Measurements from ENCODE around the gene NUAK1. TPM values are rescaled to one million over a fixed set of nuclear protein-coding genes. Genes with fewer than 3 reads are reported as not detected.
"Not testable (repeated sequence)": the region's sequence is repeated elsewhere in the genome, so short reads cannot be mapped to it uniquely, and the experiment has no call there.

NUAK1 gene
- total and polyA plus RNA-seq, 2 donors from 2014 or later, result 2.9 to 28.8 TPM

DNA sequence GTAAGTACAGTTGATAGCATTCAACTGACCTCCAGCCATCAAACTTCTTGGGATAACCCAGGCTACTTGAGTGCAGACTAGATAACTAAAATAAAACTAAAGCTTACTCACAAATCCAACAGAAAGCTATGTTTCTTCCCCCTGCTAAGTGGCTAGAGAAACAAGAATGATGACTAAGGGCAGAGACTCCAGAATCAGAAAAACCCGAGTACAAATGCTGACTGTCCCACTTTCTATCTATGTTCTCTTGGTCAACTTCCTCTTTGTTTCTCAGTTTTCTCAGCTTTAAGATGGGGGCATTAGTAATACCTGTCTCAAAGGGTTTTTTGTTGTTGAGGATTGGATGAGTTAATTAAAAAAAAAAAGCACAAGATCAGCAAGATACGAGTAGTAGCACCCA lies 6.1 kb upstream of the NUAK1 start:
- Histone ChIP-seq H3K4me3 (ENCODE audit: low read length in 3 of 3) (no peak overlapping the region), H3K36me3 (ENCODE audit: control insufficient read depth in 2 of 3, insufficient read depth in 3 of 3, low read length in 3 of 3) (no peaks in the 10 kb centered on the region), H3K9me3 (ENCODE audit: control insufficient read depth in 2 of 3, insufficient read depth in 1 of 3, low read length in 3 of 3) (no peaks in the 10 kb centered on the region), H3K27ac (ENCODE audit: low read depth in 2 of 2, low read length in 2 of 2) (no peak overlapping the region), H3K4me1 (ENCODE audit: control insufficient read depth in 2 of 3, insufficient read depth in 2 of 3, low read depth in 1 of 3, low read length in 3 of 3) (peaks cover 0 to 21% (median 12%) of the 10 kb centered on the region in 3 donors), H3K27me3 (ENCODE audit: control insufficient read depth, insufficient read depth, low read length) (no peaks in the 10 kb centered on the region), H3K9ac (ENCODE audit: low read length in 3 of 3) (no peak overlapping the region)
- intact Hi-C loops (cut with DNase I), result no loop called here
- TF ChIP-seq, protein P1, sequence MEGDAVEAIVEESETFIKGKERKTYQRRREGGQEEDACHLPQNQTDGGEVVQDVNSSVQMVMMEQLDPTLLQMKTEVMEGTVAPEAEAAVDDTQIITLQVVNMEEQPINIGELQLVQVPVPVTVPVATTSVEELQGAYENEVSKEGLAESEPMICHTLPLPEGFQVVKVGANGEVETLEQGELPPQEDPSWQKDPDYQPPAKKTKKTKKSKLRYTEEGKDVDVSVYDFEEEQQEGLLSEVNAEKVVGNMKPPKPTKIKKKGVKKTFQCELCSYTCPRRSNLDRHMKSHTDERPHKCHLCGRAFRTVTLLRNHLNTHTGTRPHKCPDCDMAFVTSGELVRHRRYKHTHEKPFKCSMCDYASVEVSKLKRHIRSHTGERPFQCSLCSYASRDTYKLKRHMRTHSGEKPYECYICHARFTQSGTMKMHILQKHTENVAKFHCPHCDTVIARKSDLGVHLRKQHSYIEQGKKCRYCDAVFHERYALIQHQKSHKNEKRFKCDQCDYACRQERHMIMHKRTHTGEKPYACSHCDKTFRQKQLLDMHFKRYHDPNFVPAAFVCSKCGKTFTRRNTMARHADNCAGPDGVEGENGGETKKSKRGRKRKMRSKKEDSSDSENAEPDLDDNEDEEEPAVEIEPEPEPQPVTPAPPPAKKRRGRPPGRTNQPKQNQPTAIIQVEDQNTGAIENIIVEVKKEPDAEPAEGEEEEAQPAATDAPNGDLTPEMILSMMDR (IDR thresholded peaks at IDR 0.05; ENCODE audit: borderline replicate concordance, extremely low read depth, insufficient read depth), result no peak
- DNase-seq, result no peak
- FAIRE-seq, result no peak

GRCh38 chr12:106142591-106143261 lies 4.0 kb upstream of the NUAK1 start:
- no peaks in the 10 kb centered on the region for H3K9me3 ChIP-seq (ENCODE audit: control insufficient read depth in 2 of 3, insufficient read depth in 1 of 3, low read length in 3 of 3)
- TF ChIP-seq, protein P1 (IDR thresholded peaks at IDR 0.05; ENCODE audit: borderline replicate concordance, extremely low read depth, insufficient read depth), result no peak
- no peaks in the 10 kb centered on the region for H3K27me3 ChIP-seq (ENCODE audit: control insufficient read depth, insufficient read depth, low read length)
- FAIRE-seq, result no peak
- intact Hi-C loops (cut with DNase I), result no loop called here
- H3K9ac ChIP-seq (ENCODE audit: low read length in 3 of 3), result no peak overlapping the region
- H3K36me3 ChIP-seq (ENCODE audit: control insufficient read depth in 2 of 3, insufficient read depth in 3 of 3, low read length in 3 of 3), result no peaks in the 10 kb centered on the region
- H3K4me1 ChIP-seq (ENCODE audit: control insufficient read depth in 2 of 3, insufficient read depth in 2 of 3, low read depth in 1 of 3, low read length in 3 of 3), result peaks cover 0 to 17% (median 9%) of the 10 kb centered on the region in 3 donors
- DNase-seq, result peak in 1 of 5 donors; percentile 2
- no peak overlapping the region for H3K4me3 ChIP-seq (ENCODE audit: low read length in 3 of 3)
- no peak overlapping the region for H3K27ac ChIP-seq (ENCODE audit: low read depth in 2 of 2, low read length in 2 of 2)

- intact Hi-C loops (cut with DNase I); H3K36me3 ChIP-seq (ENCODE audit: control insufficient read depth in 2 of 3, insufficient read depth in 3 of 3, low read length in 3 of 3); FAIRE-seq; H3K4me3 ChIP-seq (ENCODE audit: low read length in 3 of 3); H3K9me3 ChIP-seq (ENCODE audit: control insufficient read depth in 2 of 3, insufficient read depth in 1 of 3, low read length in 3 of 3); H3K27me3 ChIP-seq (ENCODE audit: control insufficient read depth, insufficient read depth, low read length); H3K9ac ChIP-seq (ENCODE audit: low read length in 3 of 3); H3K27ac ChIP-seq (ENCODE audit: low read depth in 2 of 2, low read length in 2 of 2): not testable (repeated sequence)
- peak in 1 of 5 donors; percentile 11 for DNase-seq
- H3K4me1 ChIP-seq (ENCODE audit: control insufficient read depth in 2 of 3, insufficient read depth in 2 of 3, low read depth in 1 of 3, low read length in 3 of 3), result peaks cover 0 to 19% (median 8%) of the 10 kb centered on the region in 3 donors
These were observed 3.2 kb upstream of the NUAK1 start for GRCh38 chr12:106141920-106142319.

GRCh38 chr12:106141452-106141851 lies 2.7 kb upstream of the NUAK1 start:
- no peaks in the 10 kb centered on the region for H3K36me3 ChIP-seq (ENCODE audit: control insufficient read depth in 2 of 3, insufficient read depth in 3 of 3, low read length in 3 of 3)
- no peak for FAIRE-seq
- peaks cover 0 to 20% (median 8%) of the 10 kb centered on the region in 3 donors for H3K4me1 ChIP-seq (ENCODE audit: control insufficient read depth in 2 of 3, insufficient read depth in 2 of 3, low read depth in 1 of 3, low read length in 3 of 3)
- H3K4me3 ChIP-seq (ENCODE audit: low read length in 3 of 3), result no peak overlapping the region
- no peak overlapping the region for H3K27ac ChIP-seq (ENCODE audit: low read depth in 2 of 2, low read length in 2 of 2)
- no peak overlapping the region for H3K9ac ChIP-seq (ENCODE audit: low read length in 3 of 3)
- TF ChIP-seq, protein P1 (IDR thresholded peaks at IDR 0.05; ENCODE audit: borderline replicate concordance, extremely low read depth, insufficient read depth), result no peak
- no peaks in the 10 kb centered on the region for H3K27me3 ChIP-seq (ENCODE audit: control insufficient read depth, insufficient read depth, low read length)
- intact Hi-C loops (cut with DNase I), result no loop called here
- DNase-seq, result peak in 1 of 5 donors; percentile 9
- H3K9me3 ChIP-seq (ENCODE audit: control insufficient read depth in 2 of 3, insufficient read depth in 1 of 3, low read length in 3 of 3), result no peaks in the 10 kb centered on the region
